Measurements from ENCODE around the gene RPTOR.

Gene RPTOR

DNA sequence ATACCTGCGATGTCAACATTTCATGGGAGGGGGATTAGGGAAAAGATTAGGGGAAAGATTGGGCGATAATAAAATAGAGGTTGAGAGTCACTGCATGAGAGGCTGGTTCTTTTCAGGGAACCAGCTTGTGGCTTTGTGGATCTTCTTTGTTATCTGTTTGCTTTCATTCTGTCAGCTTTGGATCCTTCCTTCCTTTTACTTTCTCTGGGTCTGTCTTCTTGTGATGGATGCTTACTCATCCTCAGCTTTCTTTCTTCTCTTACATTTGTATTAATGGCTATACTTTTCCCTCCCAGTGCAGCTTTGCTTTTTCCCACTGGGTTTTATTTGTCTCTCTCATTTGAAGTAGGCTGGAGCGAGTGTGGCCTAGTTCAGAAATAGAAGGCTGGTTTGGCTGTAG is 47.1 kb downstream of the RPTOR start:
- DNase-seq, result no peak

- no peak for DNase-seq
Observed at GRCh38 chr17:80592243-80592642, 47.6 kb downstream of the RPTOR start.

DNA sequence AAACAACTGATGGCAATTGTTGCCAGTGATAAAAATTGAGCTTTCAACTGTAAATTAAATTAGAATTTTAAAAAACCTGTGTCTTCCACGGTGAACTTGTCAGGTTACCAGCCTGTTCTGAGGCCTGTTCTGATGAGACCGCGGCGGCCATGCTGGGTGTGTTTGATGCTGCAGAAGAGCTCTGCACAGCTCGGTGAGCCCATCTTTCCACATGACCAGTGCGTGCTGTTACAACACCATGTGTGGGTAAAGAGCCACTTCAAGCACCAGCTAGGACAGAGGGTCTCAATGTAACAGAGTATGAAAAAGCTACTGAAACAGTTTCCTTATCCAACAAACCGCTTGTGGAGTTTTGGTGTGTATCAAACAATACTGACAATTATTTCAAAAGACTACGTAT is 48.5 kb downstream of the RPTOR start:
- no peak for DNase-seq

DNA sequence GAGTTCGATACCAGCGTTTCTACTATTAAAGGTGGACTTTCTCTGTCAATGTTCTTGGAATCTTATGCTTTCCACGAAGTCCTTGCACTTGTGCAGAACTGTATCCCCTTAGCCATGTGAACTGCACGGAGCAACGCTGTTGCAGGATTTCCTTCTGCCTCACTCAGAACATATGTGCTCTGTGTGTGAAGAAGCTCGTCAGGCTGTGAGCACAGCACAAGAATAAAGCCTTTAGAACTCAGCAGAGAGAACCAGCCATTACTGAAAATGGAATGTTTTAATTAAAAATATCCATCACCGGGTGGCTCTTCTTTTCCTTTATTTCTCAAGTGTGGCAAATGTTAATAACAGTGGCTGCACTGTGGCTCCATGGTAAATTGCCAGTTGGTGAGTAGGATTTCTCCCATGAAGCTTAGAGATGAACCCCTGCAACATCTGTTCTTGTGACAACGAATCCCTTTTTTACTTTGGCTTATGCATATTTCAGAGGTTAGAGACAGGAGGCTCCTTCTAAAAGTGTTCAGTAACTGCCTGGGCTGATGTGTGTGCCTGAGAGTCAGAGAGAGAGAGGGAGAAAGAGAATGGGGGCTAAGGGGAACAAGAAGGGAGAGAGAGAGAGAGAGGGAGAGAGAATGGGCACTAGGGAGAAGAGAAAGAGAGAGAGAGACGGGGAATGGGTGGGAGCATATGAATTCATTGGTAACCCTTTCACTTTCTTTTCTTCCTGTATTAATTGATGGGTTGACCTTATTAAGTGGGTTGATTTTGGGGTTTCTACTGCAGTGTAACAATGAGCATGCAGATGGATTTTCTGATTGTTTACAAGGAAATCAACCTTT is 50.0 kb downstream of the RPTOR start:
- DNase-seq, result no peak

DNA sequence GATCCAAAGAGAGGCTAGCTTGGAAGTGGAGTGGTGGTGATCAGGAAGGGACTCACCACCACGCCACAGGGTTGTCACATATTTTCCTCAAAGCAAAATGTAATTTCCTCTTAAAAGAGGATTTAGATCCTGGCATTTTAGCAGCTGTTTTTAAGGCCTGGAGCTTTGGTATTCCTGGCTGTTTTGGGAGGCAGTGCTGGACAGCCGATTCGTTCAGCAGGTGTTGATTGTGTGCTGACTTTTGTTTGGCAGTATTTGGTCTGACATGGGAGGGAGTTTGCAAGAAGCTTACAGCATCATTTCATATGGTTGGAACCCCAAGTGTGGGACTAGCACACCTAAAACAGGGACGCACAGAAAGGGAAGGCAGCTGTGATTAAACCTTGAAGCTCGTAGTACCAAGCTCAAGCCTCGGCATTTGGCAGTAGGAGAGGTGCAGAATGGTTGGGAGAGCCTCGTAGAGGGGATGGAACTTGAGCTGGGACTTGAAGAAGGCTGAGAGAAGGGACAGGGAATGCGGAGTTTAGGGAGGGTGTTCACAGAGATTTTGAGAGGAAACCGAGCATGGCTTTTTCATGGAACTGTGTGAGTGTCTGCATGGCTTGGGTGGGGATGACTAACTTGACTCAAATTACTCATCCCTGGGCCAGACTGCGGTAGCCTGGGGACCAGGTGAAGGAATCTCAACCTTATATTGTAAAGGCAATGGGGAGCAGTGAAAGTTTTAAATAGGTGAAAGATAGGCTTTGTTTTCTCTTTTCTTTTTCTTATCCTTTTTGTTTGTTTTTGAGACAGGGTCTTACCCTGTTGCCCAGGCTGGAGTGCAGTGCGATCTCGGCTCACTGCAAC is 52.3 kb downstream of the RPTOR start:
- DNase-seq, result no peak

DNA sequence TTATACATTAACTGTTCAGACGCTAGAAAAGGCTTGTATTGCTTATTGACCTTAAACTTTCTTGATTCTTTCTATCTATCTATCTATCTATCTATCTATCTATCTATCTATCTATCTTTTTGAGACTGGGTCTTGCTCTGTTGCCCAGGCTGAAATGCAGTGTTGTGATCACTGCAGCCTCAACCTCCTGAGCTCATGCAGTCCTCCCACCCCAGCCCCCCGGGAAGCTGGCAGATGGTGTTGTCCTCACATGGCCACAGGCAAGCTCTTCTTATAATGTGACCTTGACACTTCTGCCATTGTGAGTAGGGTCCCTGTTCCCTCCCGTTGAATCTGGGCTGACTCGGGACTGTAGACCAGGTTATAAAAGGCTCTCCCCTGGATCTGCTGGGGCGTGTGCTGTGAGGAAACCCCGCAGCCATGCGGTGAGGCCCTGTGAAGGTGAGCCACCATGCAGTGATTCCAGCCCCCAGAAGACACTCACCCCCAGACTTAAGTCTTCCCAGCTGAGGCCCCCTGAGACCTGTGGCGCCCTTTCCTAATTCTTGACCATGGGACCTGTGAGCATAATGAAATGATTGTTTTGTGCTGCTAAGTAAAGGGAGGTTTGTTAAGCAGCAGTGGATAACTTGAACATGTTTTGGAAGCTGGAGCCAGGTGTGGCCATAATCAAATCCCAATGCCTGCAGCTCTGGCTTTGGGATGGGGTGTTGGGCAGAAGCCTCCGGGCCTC is 54.3 kb downstream of the RPTOR start:
- DNase-seq, result no peak

- peak in 1 of 2 donors; percentile 9 for DNase-seq
Observed at GRCh38 chr17:80599546-80600305, 55.1 kb downstream of the RPTOR start.

DNA sequence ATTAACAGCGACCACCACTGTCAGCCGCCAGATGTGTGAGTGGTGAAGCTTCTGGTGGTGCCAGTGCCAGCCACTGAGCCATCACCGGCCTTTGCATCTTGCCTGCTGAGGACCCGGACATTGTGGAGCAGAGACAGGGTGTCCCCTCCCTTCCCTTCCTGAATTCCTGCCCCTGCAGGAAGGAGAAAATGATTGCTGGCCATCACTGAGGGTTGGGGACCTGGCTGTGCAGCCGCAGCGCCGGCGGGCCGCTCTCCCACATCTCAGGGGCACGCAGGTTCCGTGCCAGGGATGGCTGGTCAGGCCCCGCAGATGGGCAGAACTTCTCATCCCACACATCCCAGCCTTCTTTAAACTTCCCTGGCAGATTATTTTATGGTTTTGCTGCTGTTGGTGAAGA is 56.5 kb downstream of the RPTOR start:
- DNase-seq, result no peak

DNA sequence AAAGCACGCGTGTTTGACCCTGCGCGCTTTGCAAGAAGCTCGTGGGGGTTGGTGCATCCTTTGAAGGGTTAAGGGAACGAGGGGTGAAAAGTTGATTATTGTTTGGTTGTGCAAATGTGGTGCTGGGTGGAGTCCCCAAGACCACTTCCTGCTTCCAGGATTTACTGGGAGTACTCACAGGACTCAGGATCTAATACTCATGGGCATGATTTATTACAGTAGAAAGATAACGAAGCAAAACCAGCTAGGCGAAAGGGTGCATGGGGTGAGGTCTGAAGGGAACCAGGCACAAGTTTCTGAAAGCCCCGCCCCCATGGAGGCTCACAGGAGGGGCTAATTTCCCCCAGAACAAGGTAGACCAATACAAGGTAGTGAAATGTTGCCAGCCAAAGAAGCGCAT is 58.8 kb downstream of the RPTOR start:
- no peak for DNase-seq

DNA sequence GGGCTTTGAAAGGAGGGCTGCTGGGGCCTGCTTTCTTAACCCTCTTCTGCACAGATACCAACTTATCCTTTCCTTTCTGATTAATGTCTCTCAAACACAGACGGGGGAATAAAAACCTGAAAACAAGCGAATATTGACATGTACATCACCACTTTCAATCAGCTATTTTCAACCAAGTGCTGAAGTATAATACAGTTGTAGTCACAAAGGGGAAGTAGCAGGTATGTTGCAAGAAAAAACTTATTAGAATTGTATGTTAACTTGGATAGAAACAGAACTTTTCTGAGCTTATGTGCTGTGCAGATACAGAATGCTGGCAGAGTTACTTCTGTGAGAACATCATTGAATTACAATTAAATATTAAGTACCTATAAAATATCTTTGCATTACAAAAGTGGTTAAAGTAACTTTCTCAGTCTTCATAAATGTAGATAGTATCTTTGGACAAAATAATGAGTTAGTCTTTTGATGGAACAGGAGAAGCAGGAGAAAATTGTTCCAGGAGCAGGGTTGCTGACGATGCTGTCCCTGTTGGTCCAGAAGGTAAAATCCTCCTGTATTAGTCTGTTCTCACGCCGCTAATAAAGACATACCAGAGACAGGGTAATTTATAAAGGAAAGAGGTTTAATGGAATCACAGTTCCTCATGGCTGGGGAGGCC is 59.5 kb downstream of the RPTOR start:
- peak; percentile 11 to 37 for DNase-seq

DNA sequence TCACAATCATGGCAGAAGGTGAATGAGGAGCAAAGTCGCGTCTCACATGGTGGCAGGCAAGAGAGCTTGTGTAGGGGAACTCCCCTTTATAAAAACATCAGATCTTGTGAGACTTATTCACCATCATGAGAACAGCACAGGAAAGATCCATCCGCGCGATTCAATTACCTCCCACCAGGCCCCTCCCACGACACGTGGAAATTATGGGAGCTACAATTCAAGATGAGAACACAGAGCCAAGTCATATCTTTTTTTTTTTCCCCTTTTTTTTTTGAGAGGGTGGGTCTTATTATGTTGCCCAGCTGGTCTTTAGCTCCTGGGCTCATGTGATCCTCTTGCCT is 60.0 kb downstream of the RPTOR start:
- peak; percentile 47 to 77 for DNase-seq

DNA sequence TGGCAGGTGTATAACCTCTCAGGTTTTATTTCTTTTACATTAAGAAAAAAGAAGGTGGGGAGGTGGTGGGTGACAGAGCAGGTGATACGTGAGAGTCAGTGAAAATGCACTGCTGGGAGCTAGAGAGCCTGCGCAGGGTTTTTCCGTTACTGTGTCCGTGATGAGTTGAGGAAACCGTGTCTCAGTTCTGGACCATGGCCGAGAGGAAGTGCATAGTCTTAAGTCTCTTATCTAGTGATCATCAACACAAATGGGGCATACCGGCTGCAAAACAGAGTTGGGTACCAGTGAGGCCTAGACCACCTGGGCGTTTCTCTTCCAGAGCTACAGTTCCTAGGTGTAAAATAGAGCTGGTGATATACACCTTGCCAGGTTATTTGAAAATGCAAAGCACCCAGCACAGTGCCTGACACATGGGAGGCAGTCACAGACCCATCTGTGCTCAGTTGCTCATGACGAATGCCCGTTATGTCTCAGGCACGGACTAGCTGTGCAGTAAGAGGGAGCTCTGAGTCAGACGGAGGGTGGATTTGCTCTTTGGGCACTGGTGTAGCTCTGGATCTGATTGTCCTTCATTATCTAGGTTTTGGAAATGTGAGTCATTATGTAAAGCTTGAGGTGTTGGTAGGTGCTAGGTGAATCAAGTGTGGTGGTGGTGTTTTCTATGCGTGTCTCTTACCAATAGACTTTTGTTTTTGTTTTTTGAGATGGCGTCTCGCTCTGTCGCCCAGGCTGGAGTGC is 60.9 kb downstream of the RPTOR start:
- no peak for DNase-seq

GRCh38 chr17:80608326-80608725 is 63.7 kb downstream of the RPTOR start:
- no peak for DNase-seq

DNA sequence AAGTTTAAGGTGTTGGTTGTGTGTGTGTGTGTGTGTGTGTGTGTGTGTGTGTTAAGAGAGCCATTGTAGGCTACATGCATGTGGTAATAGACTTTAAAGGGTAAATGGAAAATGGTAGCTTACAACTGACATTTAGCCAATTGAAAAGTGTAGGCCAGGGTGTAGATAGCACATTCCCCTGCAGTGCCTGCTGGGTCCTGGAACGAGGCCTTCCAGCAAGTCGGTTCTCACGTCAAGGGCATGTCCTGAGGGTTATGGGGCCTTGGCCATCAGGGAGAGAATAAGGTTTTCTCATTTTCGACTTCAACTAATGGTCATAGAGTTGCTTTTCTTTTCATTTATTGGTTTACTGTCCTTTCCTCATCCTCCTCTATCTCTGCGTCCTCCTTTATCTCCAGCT is 65.1 kb downstream of the RPTOR start:
- no peak for DNase-seq

GRCh38 chr17:80611816-80612215 is 67.2 kb downstream of the RPTOR start:
- DNase-seq, result no peak

DNA sequence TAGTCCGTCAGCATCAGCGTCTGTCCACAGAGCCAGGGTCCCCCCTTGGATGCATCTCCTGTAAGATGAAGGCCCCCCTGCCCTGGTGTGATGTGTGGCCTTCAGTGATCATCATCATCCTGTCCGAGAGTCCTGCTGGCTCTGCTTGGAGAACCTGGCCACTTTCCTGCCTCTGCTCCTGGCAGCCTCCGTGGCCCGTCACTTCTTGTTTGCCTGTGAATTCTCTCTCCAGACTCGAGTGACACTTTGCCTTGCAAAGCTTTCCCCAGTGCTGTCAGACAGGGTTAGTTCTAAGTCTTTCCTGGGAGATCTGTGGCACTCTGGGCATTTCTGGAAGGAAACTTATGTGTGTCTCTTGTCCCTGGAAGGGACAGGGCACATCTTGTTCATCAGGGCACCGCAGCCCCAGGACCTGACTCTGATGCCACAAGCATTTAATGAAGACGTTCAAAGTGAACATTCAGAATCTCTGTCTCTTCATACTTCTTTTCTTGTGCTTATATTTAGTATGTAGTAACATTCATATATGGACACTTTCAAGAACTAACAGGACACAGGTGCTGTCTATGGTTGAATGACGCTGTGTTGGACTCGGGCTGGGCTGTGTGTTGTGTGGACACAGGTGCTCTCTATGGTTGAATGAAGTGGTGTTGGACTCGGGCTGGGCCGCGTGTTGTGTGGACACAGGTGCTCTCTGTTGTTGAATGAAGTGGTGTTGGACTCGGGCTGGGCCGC is 68.5 kb downstream of the RPTOR start:
- no peak for DNase-seq

- DNase-seq, result no peak
Observed at GRCh38 chr17:80613732-80614071, 69.1 kb downstream of the RPTOR start.

DNA sequence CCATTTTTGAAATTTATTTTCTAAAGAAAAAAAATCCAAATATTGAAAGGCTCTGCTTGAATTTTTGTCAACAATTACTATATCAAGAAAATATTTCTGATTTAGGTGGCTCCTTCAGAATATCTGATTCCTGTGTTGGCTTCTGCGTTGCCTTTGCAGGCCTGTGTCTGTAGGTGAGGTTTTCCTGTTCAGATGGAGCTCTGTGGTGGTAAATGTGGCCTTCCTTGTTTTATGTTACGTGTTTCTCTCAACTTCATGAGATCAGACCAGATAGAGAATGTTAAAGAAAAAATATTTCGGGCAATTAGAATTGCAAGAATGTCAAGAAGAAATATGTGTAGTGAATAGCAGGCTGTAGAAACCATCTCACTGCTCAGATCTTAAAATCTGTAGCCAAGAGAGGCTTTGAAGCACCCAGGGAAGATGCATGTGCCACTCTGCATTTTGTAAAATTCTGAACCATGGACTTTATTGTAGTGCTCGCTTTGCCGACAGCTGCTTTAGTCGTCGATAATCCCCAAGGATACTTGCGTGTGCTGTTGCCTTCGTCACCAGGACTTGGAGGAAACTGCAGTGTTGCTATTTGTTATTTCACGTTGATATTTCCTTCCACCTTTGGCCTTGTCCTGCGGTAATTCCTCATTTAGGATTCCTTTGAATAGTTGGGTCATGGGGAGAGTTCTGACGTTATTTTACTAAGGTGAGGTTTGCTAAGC is 69.9 kb downstream of the RPTOR start:
- no peak for DNase-seq

DNA sequence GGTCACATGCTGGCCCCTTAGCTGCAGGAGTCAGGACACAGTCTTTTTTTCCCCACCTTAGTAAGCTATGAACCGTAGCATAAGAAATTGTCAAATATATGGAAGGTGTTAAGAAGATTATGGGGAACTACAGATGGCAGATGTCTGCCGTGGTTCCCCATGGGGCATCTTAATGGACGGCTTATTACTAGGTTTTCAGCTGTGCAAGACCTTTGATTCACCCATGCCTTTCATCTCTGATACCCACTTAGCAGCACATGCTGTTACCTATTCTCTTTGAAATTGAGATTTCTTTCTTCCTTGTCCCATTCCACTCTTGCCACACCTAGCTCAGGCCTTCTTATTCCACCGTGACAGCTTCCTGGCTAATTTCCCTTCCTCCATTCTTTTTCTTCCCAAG is 70.7 kb downstream of the RPTOR start:
- DNase-seq, result no peak

- DNase-seq, result no peak
Observed at GRCh38 chr17:80616705-80617104, 72.1 kb downstream of the RPTOR start.
